Bronchial epithelial cell (primary cell): ENCODE results near the gene ANKS6. TPM values are rescaled to one million over a fixed set of nuclear protein-coding genes. Genes with fewer than 3 reads are reported as not detected.
A peak's percentile ranks its signal among the peaks of the same experiment; 100 is the strongest.

Source experiments
- DNase-seq: peaks from one replicate; pipeline ENCODE4 v3.0.0-alpha.2; 2010; ENCODE audit warnings: low read depth
- FAIRE-seq: peaks from 2 replicates; lab custom pipeline; 2011; peaks lifted over from hg19 to GRCh38; lab: Jason Lieb, UNC
- H3K27me3 ChIP-seq: 2 replicates; pipeline ENCODE4 v1.5.1; 2011; ENCODE audit warnings: low read length; ENCODE audit not compliant: control insufficient read depth, insufficient read depth
- H3K36me3 ChIP-seq: 2 replicates; pipeline ENCODE4 v1.5.1; 2011; ENCODE audit warnings: low read length; ENCODE audit not compliant: control insufficient read depth, insufficient read depth
- H3K4me3 ChIP-seq: 2 replicates; pipeline ENCODE4 v1.5.1; 2011; ENCODE audit warnings: mild to moderate bottlenecking, low read depth, low read length, control low read depth
- total RNA-seq: library from RNA; depleted of rRNA; stranded (reverse); fragments of >200 nt; gene quantifications from 2 replicates; pipeline ENCODE4 v1.2.1, GENCODE V29; 2014
- TF ChIP-seq, protein P1 (sequence below): IDR thresholded peaks from 2 replicates; pipeline ENCODE4 v1.5.1; 2011; ENCODE audit warnings: mild to moderate bottlenecking, moderate library complexity, low read length, control low read depth, inconsistent platforms; ENCODE audit not compliant: insufficient read depth, severe bottlenecking

ANKS6 gene
- total RNA-seq, 1 donor from 2014 or later: 32.1 TPM

DNA sequence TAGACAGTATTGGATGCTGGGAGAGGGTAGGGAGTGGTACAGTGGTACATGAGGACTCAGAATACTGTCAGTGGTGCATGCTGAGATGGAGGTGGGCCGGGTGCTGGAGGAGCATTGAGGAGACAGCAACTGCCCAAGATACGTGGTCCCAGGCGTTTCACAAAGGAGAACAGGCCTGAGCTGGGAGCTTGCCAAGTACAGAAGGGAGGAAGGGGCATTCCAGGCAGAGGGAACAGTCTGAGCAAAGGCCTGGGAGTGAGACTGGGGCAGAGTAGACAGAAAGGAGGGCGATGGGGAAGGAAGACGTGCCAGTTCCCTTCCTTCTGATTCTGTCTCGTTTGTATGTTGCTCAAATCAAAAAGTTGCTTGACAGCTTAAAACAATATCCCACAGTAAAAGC lies 26.3 kb upstream of the ANKS6 start:
- Histone ChIP-seq H3K4me3 (no peak overlapping the region), H3K27me3 (no peaks in the 10 kb centered on the region), H3K36me3 (no peaks in the 10 kb centered on the region)
- TF ChIP-seq, protein P1, sequence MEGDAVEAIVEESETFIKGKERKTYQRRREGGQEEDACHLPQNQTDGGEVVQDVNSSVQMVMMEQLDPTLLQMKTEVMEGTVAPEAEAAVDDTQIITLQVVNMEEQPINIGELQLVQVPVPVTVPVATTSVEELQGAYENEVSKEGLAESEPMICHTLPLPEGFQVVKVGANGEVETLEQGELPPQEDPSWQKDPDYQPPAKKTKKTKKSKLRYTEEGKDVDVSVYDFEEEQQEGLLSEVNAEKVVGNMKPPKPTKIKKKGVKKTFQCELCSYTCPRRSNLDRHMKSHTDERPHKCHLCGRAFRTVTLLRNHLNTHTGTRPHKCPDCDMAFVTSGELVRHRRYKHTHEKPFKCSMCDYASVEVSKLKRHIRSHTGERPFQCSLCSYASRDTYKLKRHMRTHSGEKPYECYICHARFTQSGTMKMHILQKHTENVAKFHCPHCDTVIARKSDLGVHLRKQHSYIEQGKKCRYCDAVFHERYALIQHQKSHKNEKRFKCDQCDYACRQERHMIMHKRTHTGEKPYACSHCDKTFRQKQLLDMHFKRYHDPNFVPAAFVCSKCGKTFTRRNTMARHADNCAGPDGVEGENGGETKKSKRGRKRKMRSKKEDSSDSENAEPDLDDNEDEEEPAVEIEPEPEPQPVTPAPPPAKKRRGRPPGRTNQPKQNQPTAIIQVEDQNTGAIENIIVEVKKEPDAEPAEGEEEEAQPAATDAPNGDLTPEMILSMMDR: no peak
- DNase-seq: no peak
- no peak for FAIRE-seq

DNA sequence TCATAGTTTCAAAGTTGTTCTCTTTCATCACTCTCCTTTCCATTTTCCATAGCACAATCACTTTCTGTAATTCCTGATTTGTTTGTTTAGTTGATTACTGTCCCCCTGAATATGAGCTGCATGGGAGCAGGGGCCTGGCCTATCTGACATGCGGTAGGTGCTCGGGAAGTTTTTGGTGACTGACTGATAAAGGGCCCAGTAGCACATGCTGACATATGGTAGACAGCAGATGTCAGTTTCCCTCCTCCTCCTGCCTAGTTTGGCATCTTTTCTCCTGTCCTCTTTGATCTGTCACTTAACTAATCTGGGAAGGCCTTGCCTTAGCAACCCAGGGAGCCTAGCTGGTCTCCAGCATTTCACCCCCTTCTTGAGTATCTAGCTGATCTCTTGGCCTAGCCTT lies 25.5 kb upstream of the ANKS6 start:
- Histone ChIP-seq H3K4me3 (no peak overlapping the region), H3K27me3 (no peaks in the 10 kb centered on the region), H3K36me3 (no peaks in the 10 kb centered on the region)
- no peak for DNase-seq
- TF ChIP-seq, protein P1: no peak
- FAIRE-seq: no peak

DNA sequence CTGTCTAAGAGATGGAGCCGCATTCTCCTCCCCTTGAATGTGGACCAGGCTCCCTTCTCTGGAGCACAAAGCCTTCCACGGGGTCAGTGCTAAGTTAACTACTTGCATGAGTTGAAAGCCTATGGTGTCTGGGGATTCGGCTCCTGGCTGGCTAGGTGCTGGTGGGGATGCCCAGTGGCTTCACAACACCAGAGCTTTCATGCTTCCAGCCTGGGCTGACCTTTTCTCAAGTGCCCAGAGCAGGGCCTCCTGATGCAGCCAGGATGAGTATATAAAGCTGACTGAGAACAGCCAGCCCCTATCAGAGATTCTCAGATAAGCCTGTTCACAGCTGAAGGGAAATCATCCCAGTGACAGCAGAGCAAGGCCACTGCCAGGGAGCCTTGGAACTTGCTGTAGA lies 22.9 kb upstream of the ANKS6 start:
- DNase-seq (no peak), FAIRE-seq (no peak)
- Histone ChIP-seq H3K36me3 (no peaks in the 10 kb centered on the region), H3K4me3 (no peak overlapping the region), H3K27me3 (no peaks in the 10 kb centered on the region)
- TF ChIP-seq, protein P1: no peak

DNA sequence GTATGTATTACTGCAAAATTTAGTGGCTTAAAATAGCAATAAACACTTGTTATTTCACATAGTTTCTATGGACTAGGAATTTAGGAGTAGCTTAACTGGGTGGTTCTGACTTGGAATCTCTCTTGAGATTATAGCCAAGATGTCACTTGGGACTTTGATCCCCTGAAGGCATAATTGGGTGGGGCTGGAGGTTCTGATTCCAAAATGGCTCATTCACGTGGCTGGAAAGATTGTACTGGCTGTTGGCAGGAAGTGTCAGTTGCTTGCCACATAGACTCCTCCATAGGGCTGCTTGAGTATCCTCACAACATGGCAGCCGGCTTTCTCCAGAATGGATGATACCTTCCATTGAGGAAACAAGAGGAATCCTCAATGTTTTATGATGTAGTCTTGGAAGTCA lies 22.4 kb upstream of the ANKS6 start:
- Histone ChIP-seq H3K36me3 (no peaks in the 10 kb centered on the region), H3K4me3 (no peak overlapping the region), H3K27me3 (no peaks in the 10 kb centered on the region)
- DNase-seq: no peak
- TF ChIP-seq, protein P1: no peak
- FAIRE-seq: no peak

DNA sequence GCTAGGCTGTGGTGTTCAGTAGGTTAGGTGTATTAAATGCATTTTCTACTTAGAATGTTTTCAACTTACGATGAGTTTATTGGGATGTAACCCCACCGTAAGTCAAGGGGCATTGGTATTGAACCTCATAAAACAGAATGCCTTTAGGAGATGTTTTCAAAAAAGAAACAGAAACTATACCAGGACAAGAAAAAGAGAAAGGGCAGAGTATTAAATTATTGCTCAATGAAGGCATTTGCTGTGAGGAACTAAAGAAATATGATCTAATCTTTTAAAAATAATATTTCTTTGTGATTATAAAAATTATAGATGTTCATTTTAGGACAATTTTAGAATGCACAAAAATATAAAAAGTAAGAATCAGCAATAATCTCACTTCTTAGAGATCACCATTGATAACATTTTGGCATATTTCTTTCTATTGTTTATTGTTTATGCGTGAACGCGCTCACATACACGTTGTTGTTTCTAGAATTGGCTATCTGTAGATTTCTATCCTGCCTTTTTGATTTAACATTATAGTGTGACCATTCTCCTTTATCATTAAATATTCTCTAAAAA lies 19.1 kb upstream of the ANKS6 start:
- DNase-seq (no peak), FAIRE-seq (no peak)
- TF ChIP-seq, protein P1: no peak
- no peak overlapping the region for H3K4me3 ChIP-seq
- no peaks in the 10 kb centered on the region for H3K36me3 ChIP-seq
- no peaks in the 10 kb centered on the region for H3K27me3 ChIP-seq

DNA sequence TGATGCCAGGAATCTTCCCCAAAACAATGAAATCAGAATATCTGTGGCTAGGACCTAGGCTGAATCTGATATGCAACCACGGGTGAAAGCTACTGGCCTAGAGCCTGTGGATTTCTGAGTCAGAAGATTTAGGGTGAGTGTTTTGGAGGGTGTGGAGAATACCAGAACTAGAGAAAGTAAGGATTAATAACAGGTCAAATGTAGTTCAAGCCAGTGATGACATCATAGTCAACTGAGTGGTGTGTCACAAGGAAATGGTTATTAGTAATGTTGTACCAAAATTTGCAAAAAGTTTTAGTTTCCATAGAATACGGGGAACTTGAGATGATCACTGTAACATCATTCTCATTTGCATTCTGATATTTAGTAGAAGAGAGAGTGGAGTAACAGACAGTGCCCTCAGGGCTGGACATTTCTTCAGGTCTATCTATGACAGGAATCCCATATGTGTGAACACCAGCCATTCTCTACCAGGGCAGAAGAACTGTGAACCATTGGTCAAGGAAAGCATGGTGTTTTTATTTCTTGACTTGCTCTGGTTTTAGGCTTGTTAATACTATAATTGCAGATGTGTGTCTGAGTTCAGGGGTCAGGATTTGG lies 14.8 kb upstream of the ANKS6 start:
- Histone ChIP-seq H3K4me3 (no peak overlapping the region), H3K27me3 (no peaks in the 10 kb centered on the region), H3K36me3 (no peaks in the 10 kb centered on the region)
- FAIRE-seq (no peak), DNase-seq (peak; percentile 96)
- TF ChIP-seq, protein P1: no peak
